Stimulated activated CD8-positive, alpha-beta memory T cell treated with anti-CD3 and anti-CD28 coated beads, Interleukin-12 subunit alpha, Interleukin-12 subunit beta, amount 100 ng/mL, for 1 hour (primary cell): ENCODE measurements around the gene PBX4.

Experiments used
- DNase-seq: peaks from one replicate; pipeline ENCODE4 v3.0.0-alpha.2; 2020; ENCODE audit warnings: low read depth

PBX4 gene

GRCh38 chr19:19523177-19523576 lies 95.3 kb downstream of the PBX4 start:
- no peak for DNase-seq

- DNase-seq: no peak
Measured at GRCh38 chr19:19520989-19521388, 97.5 kb downstream of the PBX4 start.

- no peak for DNase-seq
Measured at GRCh38 chr19:19517235-19517619, 101.3 kb downstream of the PBX4 start.

- peak; percentile 91 for DNase-seq
Measured at GRCh38 chr19:19515642-19516519, 102.6 kb downstream of the PBX4 start, which contains the start of gene NDUFA13. Gene NDUFA13, plus strand, starts transcription at chr19:19516225. Its CDS starts 14 bp downstream, at chr19:19516239.

- DNase-seq: no peak
Measured at GRCh38 chr19:19514881-19515641, 103.4 kb downstream of the PBX4 start, which contains the start of gene TSSK6. Gene TSSK6, minus strand, starts transcription at chr19:19515548. Its CDS starts 121 bp downstream, at chr19:19515427.

GRCh38 chr19:19514215-19514657 lies 104.3 kb downstream of the PBX4 start:
- DNase-seq: no peak

GRCh38 chr19:19513682-19514081 lies 104.8 kb downstream of the PBX4 start:
- DNase-seq: no peak
